ENCODE data around the gene CPZ.
"Not testable (repeated sequence)": the region's sequence is repeated elsewhere in the genome, so short reads cannot be mapped to it uniquely, and the experiment has no call there.

CPZ gene

DNA sequence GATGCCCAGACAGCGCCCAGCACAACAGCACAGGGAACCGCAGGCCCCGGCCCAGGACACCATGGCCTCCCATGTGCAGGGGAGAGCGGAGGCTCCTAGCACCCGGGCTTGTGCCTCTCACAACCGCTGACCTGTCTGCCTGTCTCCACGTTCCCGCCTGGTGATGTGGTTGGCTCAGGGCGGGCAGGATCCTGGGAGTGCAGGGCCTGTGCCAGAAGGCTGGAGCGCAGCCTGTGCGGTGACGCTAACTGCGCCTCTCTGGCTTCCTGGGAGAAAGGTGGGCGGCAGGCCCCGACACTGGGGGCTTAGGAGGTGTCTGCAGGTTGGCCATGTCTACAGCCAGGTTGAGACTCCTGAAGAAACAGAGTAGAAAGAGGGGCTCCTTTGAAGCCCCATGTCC is 48.7 kb downstream of the CPZ start:
- no peak for DNase-seq

DNA sequence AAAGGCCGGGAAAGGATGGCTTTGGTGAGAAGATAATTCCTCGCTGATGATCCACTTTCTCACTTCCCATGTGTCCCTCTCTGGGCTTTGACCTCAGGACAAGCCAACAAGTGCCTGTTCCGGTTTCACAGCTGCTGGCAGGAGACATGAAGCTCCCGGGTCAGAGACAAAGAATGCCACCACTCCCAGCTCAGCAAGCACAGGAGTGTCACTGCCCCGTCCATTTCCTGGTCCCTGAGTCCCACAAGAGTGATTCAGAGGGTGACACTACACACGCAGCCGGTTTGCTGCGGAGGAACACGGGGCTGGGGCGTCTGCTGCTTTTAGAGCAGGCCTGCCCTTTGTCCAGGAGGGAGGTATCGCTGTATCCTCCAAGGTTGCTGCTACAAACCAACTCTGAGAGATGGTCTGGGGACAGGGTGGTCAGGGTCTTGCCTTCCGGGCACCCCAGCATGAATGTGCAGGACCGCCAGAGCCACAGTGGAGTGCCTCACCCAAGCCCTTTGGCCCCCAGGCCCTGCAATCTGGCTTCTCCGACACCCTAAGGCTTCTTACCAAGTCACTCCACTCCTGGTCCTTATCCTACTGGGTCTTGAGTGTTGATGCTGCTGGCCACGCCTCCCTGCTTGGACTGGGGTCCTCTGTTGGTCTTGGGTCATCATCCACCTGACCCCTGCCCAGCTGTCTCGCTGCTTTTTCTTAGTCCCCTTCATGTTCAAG is 49.5 kb downstream of the CPZ start:
- DNase-seq: no peak

DNA sequence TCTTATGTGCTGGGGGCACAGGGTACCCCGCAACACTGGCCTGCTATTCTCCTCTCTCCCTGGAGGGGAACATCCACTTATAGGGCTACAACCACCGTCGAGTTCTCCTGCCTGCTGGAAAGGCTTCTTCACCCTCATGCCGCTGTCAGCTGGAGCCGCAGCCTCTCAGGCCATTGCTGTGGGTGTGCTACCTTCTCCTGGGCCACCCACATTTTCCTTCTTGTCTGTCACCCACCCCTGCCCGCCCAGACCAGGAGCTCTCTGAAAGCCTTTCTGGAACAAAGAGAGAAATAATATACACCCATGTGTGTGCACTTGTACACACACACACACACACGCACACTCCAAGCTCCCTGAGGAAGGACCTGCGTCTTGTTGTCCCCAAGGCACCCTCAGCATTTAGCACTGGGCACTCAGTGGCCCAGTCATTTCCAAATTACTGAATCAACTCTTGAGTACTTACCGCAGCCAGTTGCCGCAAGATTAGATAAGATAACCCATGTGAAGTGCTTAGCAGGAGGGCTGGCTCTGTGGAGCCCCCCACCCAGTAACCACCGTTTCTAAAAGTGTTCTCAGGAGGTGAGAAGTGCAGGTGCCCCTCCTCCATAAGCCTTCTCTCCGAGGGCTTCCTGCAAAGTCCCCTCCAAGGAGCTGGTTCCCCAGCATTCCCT is 50.2 kb downstream of the CPZ start:
- no peak for DNase-seq

DNA sequence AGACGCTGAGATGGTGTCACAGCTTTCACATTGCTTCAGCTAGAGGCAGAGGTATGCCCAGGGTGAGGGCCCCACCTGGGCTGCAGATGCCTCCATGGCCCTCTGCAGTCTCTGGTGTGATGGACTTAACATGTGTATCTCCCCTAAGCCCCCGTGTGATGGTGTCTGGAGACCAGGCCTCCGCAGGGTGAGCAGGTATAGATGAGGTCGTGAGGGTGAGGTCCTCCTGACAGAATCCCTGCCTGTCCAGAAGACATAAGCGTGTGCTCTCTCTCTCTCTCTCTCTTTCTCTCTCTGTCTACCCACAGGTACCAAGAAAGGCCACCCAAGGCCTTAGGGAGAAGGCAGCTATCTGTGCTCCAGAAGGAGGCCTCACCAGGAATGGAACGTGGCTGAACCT is 50.9 kb downstream of the CPZ start:
- DNase-seq: no peak

DNA sequence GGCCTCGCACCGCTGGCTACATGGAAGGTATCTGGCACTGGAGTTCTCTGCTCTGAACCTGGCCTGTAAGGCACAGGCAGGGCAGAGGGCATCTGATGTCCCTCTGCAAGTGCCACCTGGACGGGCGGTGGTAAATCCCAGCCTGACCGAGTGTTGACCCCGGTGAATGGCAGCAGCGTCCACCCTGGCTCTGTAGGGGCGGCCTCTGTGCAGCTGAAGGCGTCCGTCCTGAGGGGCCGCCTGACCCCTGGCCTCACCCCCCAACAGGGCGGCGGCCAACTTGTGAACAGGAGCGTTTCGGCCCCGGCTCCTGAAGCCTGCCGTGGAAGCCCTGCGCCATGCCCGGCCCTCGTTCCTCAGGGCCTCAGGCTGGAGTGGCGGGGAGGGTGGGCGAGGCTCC is 51.4 kb downstream of the CPZ start:
- DNase-seq: no peak

DNA sequence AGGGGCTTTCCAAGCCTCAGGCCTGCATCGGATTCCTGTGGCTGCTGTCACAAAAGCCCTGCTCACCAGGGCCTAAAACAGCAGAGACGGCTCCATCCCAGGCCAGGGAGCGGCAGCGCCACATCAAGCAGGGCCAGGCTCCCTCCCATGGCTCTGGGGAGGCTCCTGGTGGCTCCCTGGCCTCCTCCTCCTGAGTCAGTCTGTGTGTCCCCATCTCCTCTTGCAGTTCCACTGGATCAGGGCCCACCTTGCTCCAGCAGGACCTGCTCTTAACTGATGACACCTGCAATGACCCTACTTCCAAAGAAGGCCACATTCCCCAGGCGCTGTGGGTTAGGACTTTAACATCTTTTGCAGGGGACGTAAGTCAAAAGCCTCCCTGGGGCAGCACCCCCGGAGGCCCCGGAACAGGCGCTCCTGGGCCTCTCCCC is 51.9 kb downstream of the CPZ start:
- no peak for DNase-seq

DNA sequence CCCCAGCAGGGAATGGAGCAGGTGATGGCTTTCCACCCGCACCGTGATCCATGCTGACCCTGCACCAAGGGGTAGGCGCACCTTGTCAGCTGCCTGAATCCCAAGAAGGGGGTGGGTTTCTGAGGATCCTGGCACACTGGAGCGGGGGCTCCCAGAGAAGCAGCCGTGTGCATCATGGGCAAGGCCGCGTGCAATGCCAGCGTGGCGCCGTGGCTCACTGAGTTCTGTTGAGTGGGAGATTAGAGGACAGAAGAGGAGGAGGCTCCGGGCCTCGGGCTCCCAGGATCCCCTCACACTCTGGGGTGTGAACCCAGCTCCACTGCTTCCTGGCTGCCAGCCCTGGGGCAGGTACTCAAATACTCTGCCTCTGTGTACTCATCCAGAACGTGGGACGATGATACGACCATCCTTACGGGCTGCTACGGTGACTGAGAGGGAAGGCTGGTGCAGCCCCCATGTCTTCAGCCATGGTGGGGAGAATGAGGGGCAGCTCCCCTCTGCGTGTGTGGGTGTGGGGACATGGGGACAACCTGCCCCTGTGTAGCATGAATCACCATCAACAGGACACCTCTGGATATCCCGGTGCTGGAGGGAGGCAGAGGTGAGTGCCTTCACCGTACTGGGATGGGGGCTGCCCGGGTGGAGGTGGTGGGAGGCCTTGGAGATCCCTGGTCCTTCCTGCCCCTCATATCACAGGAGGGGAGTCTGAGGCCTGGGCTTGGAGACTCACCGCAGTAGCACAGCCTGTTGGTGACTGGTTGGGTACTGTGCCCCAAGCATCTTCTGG is 52.6 kb downstream of the CPZ start:
- no peak for DNase-seq

DNA sequence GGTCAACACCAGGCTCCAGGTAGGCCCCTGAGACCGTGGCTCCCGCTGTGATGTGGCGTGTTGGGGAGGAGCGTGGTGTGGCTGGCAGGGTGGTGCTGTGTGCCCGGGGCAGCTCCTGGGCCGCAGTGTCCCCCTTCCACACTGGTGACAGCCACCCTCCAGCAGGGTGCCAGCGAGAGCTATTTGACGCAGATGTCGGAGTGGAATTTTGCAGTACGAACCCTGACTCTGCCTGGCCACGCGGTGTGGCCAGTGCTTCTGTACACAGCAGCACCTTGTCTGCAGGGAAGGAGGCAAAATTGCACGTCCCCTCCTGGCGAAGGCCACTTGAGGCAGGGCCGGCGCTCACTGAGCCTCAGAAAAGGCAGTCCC is 53.2 kb downstream of the CPZ start:
- DNase-seq: no peak

DNA sequence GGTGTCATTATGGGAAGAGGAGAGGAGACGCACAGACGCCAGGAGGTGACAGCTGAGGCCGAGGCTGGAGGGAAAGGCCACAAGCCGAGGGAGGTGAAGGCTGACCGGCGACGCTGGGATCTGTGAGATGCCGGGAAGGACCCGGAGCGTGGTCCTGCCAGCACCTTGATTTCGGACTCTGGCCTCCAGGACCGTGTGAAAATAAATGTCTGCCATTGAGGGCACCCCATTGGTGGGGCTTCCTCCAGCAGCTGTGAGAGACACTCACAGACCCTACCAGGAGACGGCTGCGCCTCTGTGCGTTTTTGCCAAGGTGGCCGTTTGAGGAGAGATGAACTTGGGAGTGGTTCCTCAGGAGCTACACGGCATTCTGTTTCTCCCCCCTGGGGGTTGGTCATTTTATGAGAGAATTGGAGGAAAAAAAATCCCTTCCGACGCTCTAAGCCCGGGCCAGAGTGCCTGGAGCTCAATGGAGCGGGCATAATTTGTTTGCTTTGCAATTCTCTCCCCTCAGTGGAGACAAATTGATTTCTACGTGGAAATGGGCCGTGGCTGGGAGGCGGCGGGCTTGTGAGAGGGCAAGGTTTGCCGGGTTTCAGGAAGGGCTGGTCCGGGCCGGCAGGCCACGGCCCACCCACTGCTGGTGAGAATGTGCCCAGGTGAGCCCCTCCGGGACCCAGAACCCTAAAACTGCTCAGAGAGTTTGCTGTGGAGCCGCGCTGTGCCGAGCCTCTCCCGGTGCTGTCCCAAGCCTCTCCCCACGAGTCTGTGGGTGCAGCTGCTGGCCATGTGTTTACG is 53.9 kb downstream of the CPZ start:
- DNase-seq: no peak

DNA sequence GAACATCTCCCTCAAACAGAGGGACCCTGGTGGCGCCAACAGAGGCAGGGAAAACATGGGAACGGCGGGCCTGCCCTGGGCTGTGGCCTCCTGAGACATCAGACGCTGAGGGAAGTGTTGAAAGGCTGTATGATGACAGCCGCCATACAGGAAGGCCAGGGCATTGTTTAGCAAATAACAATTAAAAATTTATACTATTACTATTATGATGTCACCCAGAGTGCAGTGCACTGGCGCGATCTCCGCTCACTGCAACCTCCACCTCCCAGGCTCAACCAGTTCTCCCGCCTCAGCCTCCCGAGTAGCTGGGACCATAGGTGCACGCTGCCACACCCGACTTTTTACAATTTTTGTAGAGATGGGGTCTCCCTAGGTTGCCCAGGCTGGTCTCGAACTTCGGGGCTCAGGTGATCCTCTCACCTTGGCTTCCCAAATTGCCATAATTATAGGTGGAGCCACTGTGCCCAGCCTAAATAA is 54.6 kb downstream of the CPZ start:
- no peak for DNase-seq

DNA sequence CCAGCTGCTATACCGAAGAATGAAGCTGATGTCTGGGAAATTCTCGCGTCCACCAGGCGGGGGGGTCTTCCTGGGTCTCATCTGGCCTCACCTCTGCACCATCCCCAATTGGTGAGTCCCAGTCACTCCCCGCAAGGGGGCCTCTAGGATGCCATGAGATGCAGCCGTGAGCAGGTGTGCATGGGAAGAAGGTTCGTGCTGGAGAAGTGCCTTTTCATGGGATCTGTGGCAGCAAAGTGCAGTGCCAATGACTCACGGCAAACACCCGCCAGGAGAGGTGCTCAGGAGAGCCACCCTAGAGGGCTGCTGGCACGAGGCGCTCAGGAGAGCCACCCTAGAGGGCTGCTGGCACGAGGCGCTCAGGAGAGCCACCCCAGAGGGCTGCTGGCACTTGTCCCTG is 55.1 kb downstream of the CPZ start:
- no peak for DNase-seq

DNA sequence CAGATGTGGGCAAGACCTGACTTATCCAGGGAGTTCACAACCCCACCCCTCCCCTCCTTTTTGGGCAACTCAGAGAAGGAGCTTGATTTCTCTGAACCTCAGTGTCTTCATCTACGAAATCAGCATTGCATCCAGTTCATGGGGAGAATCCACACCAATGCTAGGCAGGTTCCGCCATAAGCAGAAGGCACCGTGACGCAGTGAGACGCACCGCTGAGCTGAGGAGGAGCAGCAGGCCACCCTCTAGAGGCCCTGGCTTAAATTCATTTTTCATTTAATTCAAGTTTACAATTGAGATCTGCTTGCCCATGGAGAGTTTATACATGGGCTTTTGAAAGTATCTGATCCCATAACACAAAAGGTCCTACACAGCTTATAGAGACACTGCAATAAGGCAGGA is 55.7 kb downstream of the CPZ start:
- DNase-seq: no peak

DNA sequence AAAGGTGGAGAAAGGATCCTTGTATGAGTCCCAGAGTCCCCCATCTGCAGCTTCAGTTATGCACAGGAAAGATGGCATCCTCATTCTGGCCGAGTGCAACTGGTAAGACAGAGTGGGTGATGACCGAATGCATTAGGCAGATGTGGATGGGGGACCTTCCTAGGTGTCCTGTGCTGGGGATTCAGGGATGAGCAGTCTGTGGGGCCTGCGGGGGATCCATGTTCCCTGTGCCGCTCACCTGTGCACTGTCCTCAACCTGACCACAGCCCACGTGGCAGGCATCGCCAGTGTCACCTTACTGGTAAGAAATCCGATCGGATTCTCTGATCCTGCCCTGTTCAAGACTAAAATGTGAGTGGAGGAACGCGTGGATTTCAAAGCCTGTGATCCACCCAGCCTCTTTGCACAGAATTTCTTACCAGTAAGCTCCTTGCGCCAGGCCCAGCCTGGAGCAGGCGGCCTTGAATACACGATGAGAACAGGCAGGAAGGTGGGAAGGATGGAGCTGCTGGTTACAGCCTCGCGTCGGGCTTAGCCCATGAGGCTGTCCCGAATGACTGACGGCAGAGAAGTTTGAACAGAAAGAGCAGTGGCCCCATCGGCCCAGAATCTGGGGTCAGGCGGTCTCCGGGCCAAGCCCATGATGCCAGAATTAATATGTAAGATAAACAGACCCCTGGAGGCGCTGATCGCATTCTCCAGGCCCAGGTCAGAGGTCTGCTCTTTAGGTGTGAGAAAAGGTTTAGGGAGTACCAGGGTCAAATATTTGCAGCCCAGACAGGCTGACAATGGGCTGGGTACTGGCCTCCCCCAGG is 56.5 kb downstream of the CPZ start:
- DNase-seq: no peak

DNA sequence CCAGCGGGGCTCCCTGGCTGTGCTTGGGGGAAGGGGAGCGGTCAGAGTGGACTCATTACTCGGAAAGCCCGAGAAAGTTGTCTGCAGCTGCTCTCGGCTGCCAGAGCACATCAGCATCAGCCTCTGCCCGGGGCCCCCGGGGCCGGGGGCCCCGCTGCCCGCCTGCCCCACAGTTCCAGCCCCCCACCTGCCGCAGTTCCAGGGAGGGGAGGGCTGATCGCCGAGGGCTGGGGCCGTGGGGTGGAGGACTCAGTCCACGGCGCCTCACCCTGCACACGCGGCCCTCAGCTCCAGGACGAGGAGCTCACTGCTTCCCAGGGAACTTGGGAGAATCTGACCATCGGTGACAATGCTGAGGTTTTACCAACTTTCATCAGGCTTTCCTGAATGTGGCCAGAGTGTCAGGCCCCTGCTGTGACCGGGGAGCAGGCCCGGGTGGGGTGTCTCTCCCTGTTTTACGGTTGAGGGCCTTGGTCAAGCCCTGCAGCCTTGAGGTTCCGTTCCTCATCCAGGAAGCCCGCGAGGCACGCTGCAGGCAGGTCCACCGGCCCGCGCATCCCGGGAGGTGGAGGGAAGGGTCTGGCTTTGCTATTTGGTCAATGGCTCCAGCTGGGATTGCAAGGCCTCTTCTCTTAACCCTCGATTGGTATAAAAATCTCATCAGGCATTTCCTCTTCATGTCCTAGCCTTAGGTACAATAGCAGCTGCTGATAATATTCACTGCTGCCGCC is 57.2 kb downstream of the CPZ start:
- no peak for DNase-seq

DNA sequence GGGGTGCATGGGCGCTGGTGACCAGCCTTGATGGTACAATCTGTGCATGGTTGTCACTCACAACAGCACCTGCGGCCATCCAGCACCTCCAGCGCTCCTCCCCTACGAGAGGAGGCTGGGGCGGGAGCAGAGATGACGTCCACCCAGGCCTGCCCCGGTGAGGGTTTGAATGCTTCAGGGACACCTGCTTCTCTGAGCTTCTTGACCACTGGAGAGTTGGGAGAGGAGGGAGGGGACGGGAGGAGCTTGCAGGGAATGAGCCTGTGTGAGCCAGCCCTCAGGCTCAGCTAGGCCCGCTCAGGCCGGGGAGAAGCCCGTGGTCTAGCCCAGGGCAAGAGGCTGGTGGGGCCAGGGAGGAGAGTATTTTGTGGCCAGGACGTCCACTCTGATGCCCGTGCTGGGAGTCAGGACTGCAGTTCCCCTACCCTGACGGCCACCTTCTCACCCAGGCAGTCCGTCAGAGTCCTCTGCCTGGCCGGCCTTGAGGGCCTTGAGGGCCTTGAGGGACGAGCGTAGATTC is 59.2 kb downstream of the CPZ start:
- DNase-seq: no peak

DNA sequence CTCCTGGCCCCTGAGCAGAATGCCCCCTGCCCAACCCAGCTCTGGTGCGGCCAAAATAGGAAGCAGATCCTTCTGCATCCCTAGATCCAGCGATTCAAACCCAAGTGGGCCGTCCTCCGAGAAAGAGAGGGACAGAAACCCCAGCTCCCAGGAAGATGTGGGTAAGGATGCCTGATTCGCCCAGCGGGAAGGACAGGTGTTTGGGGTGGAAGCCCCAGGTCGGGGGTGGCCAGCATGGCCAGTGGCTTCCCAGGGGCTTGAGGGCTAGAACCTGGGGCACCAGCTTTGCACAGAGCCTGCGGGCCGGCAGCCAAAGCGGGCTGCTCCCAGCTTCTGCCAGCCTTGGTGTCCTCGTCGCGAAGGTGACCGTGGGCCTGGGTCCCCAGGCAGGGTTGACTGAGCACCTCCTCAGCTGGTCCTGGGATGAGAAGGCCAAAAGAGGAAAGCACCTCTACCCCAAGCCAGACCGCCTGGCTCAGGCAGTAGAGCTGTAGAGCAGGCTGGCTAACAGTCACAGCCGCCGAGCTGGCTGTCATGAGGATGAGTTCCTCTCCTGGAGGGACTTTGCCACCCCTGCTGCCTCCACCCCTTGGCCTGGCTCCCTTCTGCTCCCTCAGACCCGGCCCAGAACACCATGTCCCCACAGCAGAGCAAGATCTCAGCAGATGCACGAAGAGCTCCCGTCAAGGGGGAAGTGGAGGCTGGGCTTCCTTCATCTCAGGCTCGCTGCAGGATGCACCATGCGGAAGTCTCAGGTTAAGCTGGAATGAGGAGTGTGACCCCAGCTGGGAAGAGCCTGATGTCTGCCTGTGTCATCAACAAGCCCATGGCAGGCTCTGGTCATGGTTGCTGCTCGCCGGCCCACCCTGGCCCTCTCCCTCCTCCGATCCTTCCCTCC is 59.9 kb downstream of the CPZ start:
- DNase-seq: no peak

DNA sequence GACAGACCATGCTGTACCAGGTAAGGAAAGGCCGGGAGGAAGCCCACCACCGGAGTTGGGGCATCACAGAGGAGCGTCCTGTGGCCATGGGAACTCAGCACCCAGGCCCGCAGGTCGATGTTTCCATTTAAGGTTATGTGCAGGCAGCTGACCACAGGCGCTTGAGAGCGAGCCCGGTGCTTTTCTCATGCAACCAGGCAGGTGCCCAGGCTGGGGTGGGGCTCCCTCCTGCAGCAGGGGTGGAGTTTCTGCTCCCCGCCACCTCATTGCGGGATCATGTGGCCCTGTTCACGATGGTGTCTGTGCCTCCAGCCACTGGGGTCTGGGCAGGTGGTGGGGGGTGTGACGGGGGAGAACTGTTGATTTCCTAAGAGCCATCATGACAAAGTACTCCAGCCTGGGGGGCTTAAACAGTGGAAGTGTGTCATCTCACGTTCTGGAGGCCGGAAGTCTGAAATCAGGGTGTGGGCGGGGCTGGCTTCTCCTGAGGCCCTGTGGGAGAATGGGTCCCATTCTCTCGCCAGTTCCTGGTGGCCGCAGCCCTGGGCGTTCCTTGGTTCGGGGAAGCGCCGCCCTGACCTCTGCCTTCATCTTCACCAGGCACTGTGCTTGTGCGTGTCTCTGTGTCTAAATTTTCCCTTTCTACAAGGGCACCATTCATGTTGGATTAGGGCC is 60.9 kb downstream of the CPZ start:
- DNase-seq: no peak

DNA sequence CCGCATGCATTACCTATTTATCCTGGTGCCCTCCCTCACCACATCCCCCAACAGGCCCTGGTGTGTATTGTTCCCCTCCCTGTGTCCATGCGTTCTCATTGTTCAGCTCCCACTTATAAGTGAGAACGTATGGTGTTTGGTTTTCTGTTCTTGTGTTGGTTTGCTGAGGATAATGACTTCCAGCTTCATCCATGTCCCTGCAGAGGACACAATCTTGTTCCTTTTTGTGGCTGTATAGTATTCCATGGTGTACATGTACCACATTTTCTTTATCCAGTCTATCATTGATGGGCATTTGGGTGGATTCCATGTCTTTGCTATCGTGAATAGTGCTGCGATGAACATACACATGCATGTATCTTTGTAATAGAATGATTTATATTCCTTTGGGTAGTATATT is 61.6 kb downstream of the CPZ start:
- not testable (repeated sequence) for DNase-seq

DNA sequence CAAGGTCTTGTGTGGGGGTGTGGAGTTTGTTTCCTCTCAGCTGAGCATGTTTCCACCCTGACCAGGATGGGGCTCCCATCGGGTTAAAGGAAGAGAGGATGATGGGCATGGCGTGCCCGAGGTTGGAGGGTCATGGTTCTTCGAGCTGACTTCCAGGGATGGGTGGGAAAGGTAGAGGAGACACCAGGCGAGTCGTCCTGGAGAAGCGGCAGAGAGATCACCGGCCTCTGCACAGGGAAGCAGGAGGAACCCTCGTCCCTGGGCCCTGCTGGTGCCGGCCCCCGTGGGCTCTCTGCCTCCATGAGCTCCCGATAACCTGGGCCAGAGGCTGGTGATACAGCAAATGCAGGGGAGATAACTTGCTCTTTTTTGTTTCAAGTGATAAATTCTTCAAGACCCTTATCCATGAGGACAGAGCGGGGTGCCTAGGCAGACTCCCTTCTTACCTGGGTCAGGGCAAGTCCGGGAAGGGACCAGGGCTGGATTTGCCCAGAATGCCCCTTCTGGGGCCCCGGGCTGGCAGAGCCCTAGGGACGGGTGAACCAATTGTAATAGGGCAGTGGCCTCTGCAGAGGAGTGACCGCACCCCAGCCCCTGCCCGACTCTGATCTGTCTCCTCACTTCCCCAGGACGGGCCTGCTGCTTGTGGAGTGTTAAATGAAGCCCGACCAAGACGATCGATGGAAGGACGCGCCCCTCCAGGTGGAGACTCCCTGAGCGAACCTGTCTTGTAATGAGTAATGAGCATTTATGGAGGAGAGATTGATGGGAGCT is 63.0 kb downstream of the CPZ start:
- no peak for DNase-seq
